Neural progenitor cell (in vitro differentiated cells): ENCODE results near the gene SMAD2.

Experiments used
- CTCF ChIP-seq: fragments of 200-600 bp; sonication (generic); IDR thresholded peaks from 2 replicates; pipeline ENCODE4 v1.5.1; 2017; ENCODE audit warnings: antibody characterized with exemption, mild to moderate bottlenecking
- EZH2 ChIP-seq: fragments of 200-600 bp; sonication (generic); IDR thresholded peaks from 2 replicates; pipeline ENCODE4 v1.6.1; 2017; ENCODE audit warnings: antibody characterized with exemption, mild to moderate bottlenecking, moderate library complexity

- TF ChIP-seq CTCF (no peak), EZH2 (no peak)
Observed at GRCh38 chr18:47968006-47968676, 37.7 kb upstream of the SMAD2 start.
